Epidermal melanocyte (primary cell): ENCODE results near the gene NDUFAF5.

ENCODE experiments used
- DNase-seq: peaks from one replicate; pipeline ENCODE4 v3.0.0; 2011; ENCODE audit warnings: low spot score; ENCODE audit not compliant: insufficient read length

The NDUFAF5 gene

DNA sequence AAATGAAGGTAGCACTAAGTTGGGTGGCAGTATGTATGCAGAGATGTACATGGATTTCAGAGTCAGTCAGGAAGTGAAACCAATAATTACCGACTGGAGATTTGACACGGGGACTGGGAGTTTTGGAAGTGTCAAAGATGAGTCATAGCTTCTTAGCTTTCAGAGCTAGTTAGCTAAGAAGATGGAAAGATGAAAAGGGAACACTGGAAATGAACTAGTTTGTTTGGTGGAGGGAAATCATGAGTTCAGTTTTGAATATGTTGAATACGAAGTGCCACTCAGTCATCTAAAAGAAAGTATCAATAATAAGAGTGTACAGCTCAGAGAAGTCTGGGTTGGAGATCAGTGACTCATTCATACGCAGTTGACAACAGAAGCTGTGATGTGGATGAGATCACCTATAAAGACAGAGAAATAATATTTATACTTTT, 7.6 kb upstream of the NDUFAF5 start:
- DNase-seq, result no peak

DNA sequence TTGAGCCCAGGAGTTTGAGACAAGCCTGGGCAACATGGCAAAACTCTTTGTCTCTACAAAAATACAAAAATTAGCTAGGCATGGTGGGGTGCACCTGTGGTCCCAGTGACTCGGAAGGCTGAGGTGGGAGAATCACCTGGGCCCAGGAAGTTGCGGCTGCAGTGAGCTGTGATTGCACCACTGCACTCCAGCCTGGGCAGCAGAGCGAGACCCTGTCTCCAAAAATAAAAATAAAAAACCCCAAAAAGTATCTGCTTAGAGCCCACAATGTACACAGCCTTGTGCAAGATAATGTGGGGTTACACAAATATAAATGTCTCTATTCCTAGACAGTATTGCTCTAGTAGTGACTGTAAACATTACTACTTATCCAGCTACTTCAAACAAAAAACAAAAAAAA, 6.0 kb upstream of the NDUFAF5 start:
- DNase-seq, result no peak

DNA sequence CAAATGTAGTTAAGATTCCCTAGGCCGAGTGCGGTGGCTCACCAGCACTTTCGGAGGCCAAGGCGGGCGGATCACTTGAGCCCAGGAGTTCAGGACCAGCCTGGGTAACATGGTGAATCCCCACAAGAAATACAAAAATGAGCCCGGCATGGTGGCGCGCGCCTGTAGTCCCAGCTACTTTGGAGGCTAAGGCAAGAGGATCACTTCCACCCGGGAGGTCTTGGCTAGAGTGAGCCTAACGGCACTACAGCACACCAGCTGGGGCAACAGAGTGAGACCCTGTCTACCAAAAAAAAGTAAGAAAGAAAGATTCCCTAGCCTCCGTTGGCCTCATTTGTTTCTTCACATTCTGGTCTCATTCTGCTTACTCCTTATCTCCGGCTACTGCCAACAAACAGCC, 1.3 kb upstream of the NDUFAF5 start:
- no peak for DNase-seq

DNA sequence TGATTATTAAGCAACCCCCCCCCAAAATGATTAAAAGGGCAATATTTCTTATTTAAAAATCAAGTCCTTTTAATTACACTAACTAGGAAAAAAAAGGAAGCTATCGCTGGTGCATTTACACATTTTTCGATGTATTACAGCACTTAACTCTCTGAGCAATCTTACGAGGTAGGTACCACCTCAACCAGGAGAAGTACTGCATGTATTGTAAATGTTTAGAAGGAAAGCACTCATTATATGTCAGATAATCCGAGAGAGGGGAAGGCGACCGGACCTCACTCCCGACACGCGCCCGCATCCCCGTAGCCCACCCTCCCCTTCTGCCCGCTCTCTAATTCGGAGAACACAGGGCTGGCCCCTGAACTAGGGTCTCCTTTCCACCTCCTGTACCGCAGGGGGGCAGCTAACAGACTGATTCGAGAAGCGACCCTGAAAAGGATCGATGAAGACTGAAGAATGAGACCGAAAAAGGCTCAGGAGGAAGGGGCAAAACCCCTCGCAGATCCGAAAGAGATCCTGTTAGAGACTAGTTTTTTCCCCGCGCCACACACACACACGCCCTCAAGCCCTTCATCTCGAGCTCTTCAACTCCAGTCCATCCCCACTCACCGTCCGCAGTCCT, 446 bp upstream of the NDUFAF5 start:
- no peak for DNase-seq

DNA sequence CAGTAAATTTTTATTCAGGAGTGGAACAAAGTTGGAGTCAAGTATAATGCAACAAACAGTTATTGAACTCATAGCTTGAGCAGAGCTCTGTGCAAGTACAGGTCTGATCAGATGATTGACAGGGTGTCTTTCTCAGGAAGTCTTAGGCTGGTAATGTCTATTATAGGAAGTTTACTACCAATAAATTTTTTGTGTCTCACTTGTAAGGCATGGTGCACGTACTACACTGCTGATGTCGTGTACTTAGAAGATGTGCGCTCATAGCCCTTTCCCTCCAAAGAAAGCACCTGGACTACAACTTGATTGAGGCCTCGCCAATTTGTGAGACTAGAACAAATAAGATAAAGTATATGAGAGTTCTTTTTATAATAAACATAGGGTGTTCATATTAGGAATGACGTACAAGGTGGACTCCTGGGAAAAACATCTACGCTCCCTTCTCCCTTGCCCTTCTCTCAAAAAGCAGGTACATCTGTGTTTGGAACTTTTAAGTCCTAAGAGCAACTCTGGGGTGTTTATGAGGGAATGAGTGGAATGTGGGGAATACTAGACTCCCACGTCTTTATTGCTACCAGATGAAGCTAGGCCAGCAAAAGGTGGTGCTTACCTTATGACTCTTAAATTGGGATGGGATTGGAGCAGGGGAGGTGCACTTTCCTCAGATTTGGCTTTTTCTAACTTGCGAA, 1.5 kb downstream of the NDUFAF5 start:
- DNase-seq, result no peak

DNA sequence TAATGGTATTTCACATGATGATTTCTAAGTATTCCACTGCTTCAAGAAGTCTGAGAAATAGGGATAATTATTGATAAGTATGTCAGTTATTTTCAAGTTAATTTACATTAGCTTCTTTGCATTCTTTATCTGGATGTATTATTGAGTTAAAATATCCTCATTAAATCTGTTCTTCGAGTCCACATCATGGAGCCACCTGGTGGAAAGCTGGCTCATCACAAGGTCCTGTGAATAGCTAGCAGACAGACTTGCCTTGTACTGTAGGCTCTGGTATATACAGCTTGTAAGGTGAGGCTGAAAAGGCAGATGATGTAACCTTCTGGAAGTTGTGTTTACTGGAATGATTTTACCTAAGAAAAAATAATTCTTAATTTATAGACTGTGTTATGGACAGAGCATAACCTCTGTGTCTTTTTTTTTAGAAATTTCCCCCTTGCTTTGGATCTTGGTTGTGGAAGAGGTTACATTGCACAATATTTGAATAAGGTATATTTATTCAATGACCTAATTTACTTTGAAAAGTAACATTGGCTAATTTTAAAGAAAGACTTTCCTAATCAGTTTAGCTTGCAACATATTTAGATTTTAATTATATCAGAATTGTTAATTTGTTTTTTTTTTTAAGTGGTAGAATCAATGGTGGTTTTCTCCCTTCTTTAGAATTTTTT, 3.5 kb downstream of the NDUFAF5 start:
- peak; percentile 27 for DNase-seq

DNA sequence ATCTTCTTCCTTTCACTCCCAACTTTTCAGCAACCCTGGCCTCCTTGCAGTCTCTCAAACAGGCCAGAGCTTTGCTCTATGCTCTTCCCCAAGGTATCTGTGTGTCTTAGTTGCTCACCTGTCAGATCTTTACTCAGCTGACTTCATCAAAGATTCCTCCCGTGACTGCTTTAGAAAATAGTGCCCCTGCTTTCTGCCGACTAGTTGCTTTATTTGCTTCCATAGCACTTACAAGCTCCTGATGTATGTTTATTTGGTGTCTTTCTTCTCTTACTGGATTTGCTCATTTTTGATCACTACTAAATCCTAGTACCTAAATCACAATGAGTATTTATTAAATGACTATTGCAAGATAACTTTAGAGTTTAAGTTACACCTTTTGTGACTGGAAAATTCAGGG, 5.9 kb downstream of the NDUFAF5 start:
- DNase-seq, result no peak

DNA sequence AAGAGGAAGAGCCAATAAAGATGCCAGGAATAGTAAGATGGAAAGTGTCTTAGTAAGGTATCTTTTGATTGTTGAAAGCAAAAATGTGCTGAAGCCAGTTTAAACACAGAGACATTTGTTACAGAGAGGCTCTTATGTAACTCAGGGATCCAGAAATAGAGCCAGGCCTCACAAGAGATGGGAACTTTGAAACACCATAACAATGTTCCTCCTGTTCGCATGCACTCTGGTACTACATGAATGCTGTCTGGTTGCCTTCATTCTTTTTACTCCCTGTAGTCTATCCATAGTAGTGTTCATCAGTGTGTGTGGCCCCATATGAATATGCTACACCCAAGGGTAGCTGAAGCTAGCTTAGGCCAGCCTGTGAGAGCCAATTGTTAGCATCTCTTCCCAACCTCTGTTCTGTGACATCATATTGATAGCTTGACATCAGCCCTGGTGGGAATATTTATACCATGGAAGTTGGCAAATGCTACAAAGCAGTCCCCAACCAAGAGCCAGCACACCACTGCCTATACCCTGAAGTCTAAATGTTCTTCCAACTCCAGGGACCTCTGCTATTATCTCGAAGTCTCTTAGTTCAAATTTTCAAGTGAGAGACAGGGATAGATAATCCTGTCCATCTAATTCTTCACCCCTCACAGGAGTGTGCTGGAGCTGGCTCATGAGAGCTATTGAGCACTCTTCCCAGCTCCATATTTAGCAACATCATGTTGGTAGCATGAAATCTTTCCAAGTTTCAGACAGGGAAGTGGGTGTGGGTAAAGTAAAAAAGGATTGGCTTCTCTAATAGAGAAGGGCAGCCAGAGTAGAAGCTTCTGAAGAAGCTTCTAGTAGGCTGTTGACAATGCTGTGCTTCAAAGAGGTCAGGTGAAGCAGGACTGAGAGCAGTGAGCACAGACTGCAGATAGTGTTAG, 7.0 kb downstream of the NDUFAF5 start:
- DNase-seq, result no peak

DNA sequence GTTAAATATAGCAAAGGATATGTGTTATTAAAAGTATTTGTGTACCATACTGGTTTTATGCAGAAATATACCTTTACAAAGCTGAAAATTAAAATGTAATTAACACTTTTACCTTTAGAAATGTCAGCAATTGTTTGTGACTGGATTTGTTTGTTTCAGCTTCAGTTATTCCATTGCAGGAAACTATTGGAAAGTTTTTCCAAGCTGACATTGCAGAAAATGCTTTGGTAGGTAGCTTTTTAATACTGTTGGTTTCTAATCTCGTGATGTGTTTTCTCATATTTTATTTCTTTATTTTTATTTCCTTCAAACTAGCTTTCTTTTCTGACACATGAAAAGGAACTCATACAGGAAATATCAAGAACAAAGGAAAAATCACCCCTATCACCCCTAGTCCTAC, 8.2 kb downstream of the NDUFAF5 start:
- DNase-seq, result no peak

DNA sequence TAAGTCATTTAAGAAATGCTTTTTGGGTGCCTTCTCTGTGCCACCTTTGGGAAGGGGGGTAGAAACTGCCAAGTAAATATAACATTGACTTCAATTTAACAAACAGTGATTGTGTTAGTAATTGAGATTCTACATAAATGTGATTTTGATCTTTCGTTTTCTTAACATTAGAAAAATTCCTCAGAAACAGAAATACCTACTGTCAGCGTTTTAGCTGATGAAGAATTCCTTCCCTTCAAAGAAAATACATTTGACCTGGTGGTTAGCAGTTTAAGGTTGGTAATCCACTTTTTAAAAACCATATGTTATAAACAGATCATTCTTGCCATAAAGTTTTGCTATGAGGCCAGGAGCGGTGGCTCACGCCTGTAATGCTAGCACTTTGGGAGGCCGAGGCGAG, 9.8 kb downstream of the NDUFAF5 start:
- no peak for DNase-seq

DNA sequence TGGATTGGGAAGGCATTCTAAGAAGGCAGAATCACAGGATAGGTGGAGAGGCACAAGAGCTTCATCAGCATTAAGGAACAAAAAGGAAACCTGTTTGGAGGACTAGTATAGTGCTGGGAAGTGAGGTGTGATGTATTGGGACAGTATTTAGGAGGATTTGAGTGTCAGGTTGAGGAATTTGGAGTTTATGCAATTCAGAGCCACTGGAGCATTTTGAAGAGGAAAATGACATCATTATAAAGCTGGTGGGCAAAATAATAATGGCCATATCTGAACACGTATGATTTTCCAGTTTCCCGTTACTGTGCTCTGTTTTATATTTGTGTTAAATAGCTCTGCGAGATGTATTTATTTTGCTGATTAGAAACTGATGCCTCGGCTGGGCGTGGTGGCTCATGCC, 14.2 kb downstream of the NDUFAF5 start:
- no peak for DNase-seq

DNA sequence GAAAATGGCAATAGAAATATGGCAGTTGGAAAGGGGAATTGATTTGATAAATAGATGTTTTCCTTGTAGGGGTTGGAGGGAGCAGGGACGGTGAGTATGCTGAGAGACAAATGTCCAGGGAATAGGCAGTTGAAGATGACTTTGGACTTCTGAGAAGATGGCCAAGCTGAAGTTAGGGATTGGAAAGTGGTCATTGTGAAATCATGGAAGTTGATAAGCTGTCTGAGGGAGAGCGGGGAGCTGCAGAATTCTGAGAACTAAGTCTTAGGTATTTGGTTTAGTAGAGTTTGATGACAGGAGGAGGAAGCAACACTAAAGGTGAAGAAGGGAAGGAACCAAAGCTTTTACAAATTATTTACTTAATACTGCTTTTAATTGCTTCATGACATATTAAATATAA, 15.1 kb downstream of the NDUFAF5 start:
- no peak for DNase-seq

DNA sequence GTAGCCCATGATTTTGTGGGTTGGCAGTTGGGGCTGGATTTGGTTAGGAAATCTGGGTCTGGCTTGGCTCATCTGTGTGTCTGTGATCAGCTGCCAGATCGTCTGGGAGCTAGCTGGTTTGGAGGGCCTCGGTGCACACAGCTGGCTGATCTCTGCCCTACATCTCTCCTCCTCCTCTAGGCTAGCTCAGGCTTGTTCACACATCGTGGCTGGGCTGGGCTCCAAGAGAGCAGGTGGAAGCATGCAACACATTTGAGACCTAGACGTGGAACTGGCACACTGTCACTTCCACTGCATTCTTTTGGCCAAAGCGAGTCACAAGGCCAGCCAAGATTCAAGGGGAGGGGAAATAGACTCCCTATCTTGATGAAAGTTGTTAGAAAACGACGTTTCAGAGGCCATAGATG, 15.9 kb downstream of the NDUFAF5 start:
- DNase-seq, result peak; percentile 42

DNA sequence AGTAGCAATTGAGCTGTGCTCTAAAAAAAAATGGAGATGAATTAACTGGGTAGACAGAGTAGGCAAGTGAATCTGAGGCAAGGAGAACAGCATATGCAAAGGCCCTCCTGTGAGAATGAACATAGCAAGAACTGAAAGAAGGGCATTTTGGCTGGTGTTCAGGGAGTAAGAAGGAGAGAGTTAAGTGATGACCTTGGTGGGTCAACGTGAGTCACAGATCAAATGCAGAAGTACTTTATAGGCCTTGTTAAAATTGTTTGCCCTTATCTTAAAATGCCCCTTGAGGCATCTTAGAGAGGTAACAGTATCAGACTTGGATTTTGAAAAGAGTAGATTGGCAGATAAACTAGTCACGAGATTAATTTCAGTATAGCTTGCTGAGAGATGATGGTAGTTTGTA, 24.5 kb downstream of the NDUFAF5 start:
- no peak for DNase-seq

DNA sequence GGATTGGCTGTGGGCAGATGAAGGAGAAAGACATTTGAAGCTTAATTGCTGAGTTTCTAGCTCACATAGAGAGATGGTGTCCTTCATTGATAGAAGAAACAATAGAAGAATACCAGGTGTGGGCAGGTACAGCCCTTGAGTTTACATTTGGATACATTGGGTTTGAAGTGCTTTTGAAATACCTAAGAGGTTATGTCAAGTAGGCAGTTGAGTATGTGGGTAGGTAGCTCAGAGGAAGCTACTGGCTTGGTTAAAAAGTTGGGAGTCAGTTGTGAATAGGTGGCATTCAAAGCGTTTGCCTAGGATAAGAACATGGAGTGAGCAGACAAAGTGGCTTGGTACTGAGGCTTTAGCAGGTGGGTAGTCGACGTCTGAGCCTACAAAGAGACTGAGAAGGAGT, 25.0 kb downstream of the NDUFAF5 start:
- DNase-seq, result no peak

DNA sequence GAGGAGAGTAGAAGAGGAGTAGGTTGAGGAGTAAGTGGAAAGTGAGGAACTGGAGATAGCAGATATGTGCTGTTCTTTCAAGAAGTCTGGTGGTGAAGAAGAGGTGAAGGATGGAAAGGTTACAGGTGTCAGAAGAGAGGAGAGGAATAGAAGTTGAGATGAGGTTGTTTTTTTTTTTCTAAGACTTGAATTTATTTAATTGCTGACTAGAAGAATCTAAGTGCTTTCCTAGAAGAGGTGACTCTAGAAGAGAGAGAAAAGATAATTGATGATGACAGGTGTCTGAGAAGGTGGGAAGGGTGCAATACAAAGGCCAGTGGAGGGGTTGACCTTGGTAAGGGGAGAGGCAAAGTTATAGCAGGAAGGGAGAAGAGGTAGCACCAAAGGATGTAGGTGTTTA, 25.6 kb downstream of the NDUFAF5 start:
- DNase-seq, result no peak

DNA sequence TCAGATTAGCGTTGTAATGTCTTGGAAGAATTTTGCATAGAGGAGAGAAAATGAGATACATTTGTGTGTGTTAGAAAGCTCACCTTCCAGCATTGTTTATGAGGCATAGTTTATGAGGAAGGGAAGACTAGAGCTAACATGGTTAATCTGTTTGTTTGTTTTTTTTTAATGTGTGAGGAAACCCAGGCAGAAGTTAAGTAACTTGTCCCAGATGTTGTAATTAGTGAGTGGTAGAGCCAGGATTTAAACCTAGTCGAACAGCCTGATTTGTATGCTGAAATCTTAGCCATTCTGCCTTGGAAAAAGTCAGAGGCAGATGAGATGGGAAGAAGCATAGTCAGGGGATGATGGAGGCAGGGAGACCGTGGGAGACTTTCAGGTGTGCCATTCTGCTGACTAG, 29.1 kb downstream of the NDUFAF5 start:
- DNase-seq, result no peak

DNA sequence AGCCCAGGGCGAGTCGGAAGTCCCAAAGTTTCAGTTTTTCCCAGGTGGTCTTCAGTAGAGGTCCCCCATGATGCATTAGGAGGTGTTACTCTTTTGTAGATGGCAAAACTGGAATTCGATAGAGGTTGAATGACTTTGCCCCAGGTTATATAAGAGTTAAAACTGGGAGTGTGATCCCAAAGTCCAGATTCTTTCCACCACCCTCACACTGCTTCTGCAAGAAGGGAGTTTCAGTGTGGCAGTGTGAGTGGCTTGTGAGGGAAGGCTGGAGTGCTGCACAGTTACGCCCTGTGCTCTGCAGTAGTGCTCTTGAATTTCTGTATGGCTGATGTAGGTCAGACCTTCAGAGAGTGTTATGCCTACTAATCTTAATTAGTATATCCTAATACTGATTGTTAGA, 29.8 kb downstream of the NDUFAF5 start:
- DNase-seq, result no peak

DNA sequence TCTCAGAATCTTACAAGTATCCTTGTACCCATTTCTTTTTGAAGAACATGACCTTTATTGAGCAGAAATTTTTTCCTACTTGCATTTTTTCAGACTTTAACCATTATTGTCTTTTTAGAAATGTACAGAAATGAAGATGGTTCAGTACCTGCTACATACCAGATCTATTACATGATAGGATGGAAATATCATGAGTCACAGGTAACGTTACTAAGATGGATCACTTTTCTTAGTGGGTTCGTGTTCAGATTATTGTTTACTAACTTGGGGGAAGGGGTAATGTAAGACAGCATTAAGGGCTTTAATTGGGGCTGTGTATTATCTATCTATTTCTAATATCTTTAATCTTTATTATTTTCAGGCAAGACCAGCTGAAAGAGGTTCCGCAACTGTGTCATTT, 31.9 kb downstream of the NDUFAF5 start:
- no peak for DNase-seq

DNA sequence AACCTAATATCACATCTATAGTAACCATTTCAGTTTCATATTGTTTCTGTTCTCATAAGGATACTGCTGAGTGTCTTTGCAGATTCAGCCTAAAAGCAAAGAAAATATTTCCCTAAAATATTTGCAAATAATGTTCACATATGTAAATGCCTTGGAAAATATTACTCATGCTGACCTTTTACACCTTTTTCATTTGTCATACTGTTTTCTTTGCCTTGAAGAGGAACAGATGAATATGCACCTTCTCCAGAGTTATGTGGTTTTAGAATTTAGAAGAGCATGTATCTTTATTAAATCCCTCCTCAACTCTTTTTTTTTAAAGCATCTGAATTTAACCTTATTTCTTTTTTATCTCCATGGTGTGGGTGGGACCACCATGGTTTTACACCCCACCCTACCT, 32.5 kb downstream of the NDUFAF5 start:
- no peak for DNase-seq

DNA sequence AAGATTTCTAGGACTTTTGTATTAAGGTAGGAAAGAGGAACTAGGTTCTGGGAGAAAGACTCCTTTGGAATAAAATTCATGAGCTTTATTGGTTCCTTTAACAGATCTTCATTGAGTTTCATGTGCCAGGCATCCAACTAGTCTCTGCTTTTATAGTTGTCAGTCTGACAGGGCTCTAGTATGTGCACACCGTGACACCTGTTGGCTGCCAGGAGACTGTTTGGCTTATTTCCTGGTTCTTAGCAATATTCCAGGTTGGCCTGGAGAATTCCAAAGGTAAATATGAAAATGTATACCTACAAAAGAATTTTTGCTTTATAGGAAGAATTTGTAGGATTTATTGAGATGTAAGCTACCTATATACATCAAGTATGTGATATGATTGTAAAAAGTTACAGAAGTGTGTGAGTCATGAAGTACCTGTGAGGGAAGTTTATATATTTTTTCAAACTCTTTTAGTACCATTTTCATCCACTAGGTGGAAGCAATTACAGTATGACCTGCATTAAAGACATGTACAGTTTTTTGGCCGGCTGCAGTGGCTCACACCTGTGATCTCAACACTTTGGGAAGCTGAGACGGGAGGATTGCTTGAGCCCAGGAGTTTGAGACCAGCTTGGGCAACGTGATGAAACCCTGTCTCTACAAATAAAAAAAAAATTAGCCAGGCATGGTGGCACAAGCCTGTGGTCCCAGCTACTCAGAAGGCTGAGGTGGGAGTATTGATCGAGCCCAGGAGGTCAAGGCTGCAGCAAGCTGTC, 35.2 kb downstream of the NDUFAF5 start:
- no peak for DNase-seq
